Psoas muscle (tissue), 8 donors: ENCODE results near the gene PLA2G4C. TPM values are rescaled to one million over a fixed set of nuclear protein-coding genes. Genes with fewer than 3 reads are reported as not detected.

ENCODE experiments used
- ATAC-seq, 4 donors: fragments of 200-7000 bp; cut with Tn5 transposase; one replicate each; pipeline ENCODE4 v1.9.1; 2020; ENCODE audit warnings: moderate library complexity in 3 of 4, mild to moderate bottlenecking in 2 of 4
- DNase-seq, 2 donors: peaks; one replicate each; pipeline ENCODE4 v3.0.0-alpha.2; 2020
- H3K27ac ChIP-seq: fragments of 200-600 bp; one replicate; pipeline ENCODE4 v1.8.0; 2022
- H3K27me3 ChIP-seq, 3 donors: fragments of 200-600 bp in 1 of 3; one replicate each; pipeline versions ENCODE4 v1.6.1 to v1.8.0; 2013 to 2022; ENCODE audit warnings: low read length in 2 of 3, mild to moderate bottlenecking in 2 of 3, moderate library complexity in 1 of 3; ENCODE audit not compliant: insufficient read depth in 3 of 3
- H3K36me3 ChIP-seq, 2 donors: fragments of 200-600 bp in 1 of 2; one replicate each; pipeline versions ENCODE4 v1.6.1 to v1.8.0; 2013 to 2022; ENCODE audit warnings: low read depth in 1 of 2, mild to moderate bottlenecking in 1 of 2, moderate library complexity in 1 of 2; ENCODE audit not compliant: insufficient read depth in 1 of 2
- H3K4me1 ChIP-seq: fragments of 200-600 bp; one replicate; pipeline ENCODE4 v1.8.0; 2022
- H3K4me3 ChIP-seq: fragments of 200-600 bp; one replicate; pipeline ENCODE4 v1.8.0; 2022; ENCODE audit warnings: mild to moderate bottlenecking
- H3K9me3 ChIP-seq: fragments of 200-600 bp; one replicate; pipeline ENCODE4 v1.8.0; 2022
- WGBS, 3 donors: extraction: QIAGEN DNeasy Blood & Tissue Kit; methylation state at CpG; one replicate each; pipeline versions ENCODE4 v1.1.6 to v1.1.7; 2013; 5-methylcytosine and 5-hydroxymethylcytosine counted together
- intact Hi-C, 2 donors: fragments of 100-400 bp; cut with DNase I; formaldehyde crosslinking; loops; one replicate each; pipeline versions ENCODE4 v1.11.0 to v1.14.2; 2022
- polyA plus RNA-seq, 3 donors: library from polyadenylated mRNA; stranded (reverse); fragments of 200-250 nt; gene quantifications; one replicate each; pipeline ENCODE4 v1.2.3, GENCODE V29; 2013
- total RNA-seq, 4 donors: library from RNA; stranded (reverse); fragmentation: NEBNext Ultra II Directional in 2 of 4; extraction: Animal tissue kit (Norgen Biotek cat#: 25700) in 2 of 4; gene quantifications; one replicate each; pipeline versions ENCODE4 v1.2.1 to v1.2.4, GENCODE V29; 2021 to 2023
- TF ChIP-seq, protein P1 (sequence below): fragments of 200-600 bp; IDR thresholded peaks from one replicate; pipeline ENCODE4 v1.8.0; 2022; ENCODE audit warnings: antibody characterized with exemption
- donor health status: healthy with polysubstance abuse.
- donor health status: DM: no; HTN: no; CAD: no; lungs with moderate emphysema.
- donor health status: Bipolar disorder and iron deficiency.
- donor health status: healthy.
- donor health status: DM: yes; HTN: yes; CAD: no.
- donor health status: DM: no; HTN: no; CAD: no.
- donor health status: DM: no; HTN: no; CAD: no.
- donor health status: DM: yes; HTN: yes; CAD: no.

The PLA2G4C gene
- total and polyA plus RNA-seq, 7 donors, result 11.8 to 114 (median 34.2) TPM

- ATAC-seq (no peak), DNase-seq (no peak)
- no peaks in the 10 kb centered on the region for H3K9me3 ChIP-seq
- TF ChIP-seq, protein P1, sequence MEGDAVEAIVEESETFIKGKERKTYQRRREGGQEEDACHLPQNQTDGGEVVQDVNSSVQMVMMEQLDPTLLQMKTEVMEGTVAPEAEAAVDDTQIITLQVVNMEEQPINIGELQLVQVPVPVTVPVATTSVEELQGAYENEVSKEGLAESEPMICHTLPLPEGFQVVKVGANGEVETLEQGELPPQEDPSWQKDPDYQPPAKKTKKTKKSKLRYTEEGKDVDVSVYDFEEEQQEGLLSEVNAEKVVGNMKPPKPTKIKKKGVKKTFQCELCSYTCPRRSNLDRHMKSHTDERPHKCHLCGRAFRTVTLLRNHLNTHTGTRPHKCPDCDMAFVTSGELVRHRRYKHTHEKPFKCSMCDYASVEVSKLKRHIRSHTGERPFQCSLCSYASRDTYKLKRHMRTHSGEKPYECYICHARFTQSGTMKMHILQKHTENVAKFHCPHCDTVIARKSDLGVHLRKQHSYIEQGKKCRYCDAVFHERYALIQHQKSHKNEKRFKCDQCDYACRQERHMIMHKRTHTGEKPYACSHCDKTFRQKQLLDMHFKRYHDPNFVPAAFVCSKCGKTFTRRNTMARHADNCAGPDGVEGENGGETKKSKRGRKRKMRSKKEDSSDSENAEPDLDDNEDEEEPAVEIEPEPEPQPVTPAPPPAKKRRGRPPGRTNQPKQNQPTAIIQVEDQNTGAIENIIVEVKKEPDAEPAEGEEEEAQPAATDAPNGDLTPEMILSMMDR, result no peak
- no peaks in the 10 kb centered on the region for H3K4me1 ChIP-seq
- no peak overlapping the region for H3K27ac ChIP-seq
- intact Hi-C loops, result no loop called here
- no peaks in the 10 kb centered on the region for H3K36me3 ChIP-seq
- peaks cover 0 to 15% (median 2%) of the 10 kb centered on the region in 3 donors for H3K27me3 ChIP-seq
- WGBS, 3 donors, result 58 to 67% (median 59%) methylated on average over 10 of the region's 10 CpGs
- H3K4me3 ChIP-seq, result no peak overlapping the region
Observed at GRCh38 chr19:48030073-48030472, 80.5 kb downstream of the PLA2G4C start.

DNA sequence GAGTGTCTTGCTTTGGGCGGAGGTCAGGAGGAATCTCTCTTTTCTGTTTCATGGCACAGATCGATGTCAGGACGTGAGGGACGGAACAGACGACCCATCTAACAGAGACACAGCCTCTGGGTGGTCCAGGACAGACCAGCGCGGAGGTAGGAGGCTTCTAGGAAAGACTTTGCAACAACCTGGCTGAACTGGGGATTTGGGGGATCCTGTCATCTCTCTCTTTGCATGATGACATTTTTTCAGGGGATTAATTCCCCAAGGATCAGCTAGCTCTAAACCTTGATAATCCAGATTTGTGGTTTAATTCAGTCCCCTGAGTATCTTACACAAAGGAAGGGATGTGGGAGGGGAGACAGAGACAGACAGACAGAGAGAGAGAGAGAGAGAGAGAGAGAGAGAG lies 81.2 kb downstream of the PLA2G4C start:
- WGBS, 3 donors, result 70 to 74% (median 73%) methylated on average over 7 of the region's 7 CpGs

GRCh38 chr19:48025480-48025879 lies 85.1 kb downstream of the PLA2G4C start:
- no peak overlapping the region for H3K4me3 ChIP-seq

More for the DNA sequence above, 81.2 kb downstream of the PLA2G4C start:
- intact Hi-C loops, result no loop called here
- Histone ChIP-seq H3K36me3 (no peaks in the 10 kb centered on the region), H3K4me1 (no peaks in the 10 kb centered on the region), H3K4me3 (no peak overlapping the region), H3K27me3 (peaks cover 0 to 22% (median 2%) of the 10 kb centered on the region in 3 donors), H3K9me3 (no peaks in the 10 kb centered on the region), H3K27ac (no peak overlapping the region)
- no peak for ATAC-seq
- TF ChIP-seq, protein P1, result no peak
- no peak for DNase-seq

DNA sequence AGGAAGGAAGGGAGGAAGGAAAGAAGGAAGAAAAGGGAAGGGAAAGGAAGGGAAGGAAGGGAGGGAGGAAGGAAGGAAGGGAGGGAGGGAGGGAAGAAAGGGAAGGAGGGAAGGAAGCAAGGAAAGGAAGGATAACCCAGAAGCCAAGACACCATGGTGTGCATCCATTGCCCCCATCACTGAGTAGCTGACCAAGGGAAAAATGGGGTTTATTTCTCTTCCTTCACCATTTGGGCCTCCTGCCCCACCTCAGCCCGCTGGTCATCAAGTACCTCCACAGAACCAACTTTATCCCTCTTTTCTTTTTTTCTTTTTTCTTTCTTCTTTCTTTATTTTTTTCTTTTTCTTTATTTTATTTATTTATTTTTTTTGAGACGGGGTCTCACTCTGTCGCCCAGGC lies 87.1 kb downstream of the PLA2G4C start:
- WGBS, 3 donors, result 82 to 92% (median 87%) methylated on average over 3 of the region's 3 CpGs
- Histone ChIP-seq H3K4me3 (no peak overlapping the region), H3K9me3 (no peaks in the 10 kb centered on the region), H3K27ac (no peak overlapping the region), H3K4me1 (no peaks in the 10 kb centered on the region), H3K27me3 (peaks cover 0 to 15% (median 2%) of the 10 kb centered on the region in 3 donors), H3K36me3 (no peaks in the 10 kb centered on the region)
- ATAC-seq, result no peak
- DNase-seq, result no peak
- TF ChIP-seq, protein P1, result no peak
- intact Hi-C loops, result no loop called here

More at GRCh38 chr19:48025480-48025879, 85.1 kb downstream of the PLA2G4C start:
- H3K4me1 ChIP-seq, result no peaks in the 10 kb centered on the region
- DNase-seq, result no peak
- intact Hi-C loops, result no loop called here
- TF ChIP-seq, protein P1, result no peak
- H3K27me3 ChIP-seq, result peaks cover 0 to 15% (median 2%) of the 10 kb centered on the region in 3 donors
- ATAC-seq, result no peak
- no peaks in the 10 kb centered on the region for H3K9me3 ChIP-seq
- WGBS, 3 donors, result 60 to 78% (median 61%) methylated on average over 3 of the region's 3 CpGs
- no peaks in the 10 kb centered on the region for H3K36me3 ChIP-seq
- H3K27ac ChIP-seq, result no peak overlapping the region

GRCh38 chr19:48023011-48023410 lies 87.6 kb downstream of the PLA2G4C start:
- TF ChIP-seq, protein P1, result no peak
- Histone ChIP-seq H3K36me3 (no peaks in the 10 kb centered on the region), H3K27me3 (peaks cover 0 to 15% (median 2%) of the 10 kb centered on the region in 3 donors), H3K4me3 (no peak overlapping the region), H3K4me1 (no peaks in the 10 kb centered on the region), H3K9me3 (no peaks in the 10 kb centered on the region), H3K27ac (no peak overlapping the region)
- no peak for ATAC-seq
- intact Hi-C loops, result no loop called here
- WGBS, 3 donors, result 52 to 61% (median 59%) methylated on average over 2 of the region's 2 CpGs
- DNase-seq, result no peak
